Measurements from ENCODE around the gene PIK3C3.

PIK3C3 gene

DNA sequence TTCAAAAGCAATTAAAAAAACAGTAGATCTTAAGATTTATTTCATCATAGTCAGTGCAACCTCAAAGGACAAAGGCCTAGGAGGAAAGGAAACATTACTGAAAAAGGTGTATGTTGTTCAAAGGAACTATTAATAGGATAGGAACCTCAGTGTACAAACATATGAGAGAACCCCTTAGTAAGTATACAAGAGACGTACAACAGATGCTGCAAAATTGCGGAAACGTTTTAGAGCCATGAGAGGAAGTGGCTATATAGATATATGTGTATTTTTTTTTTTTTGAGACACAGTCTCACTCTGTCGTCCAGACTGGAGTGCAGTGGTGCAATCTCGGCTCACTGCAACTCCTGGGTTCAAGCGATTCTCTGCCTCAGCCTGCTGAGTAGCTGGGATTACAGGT lies 22.2 kb downstream of the PIK3C3 start:
- Histone ChIP-seq H3K4me1 (ENCODE audit: control insufficient read depth, insufficient read depth, low read length) (no peaks in the 10 kb centered on the region; the same call in 1 of the 2 replicates), H3K36me3 (ENCODE audit: control insufficient read depth in 2 of 2, insufficient read depth in 1 of 2, low read length in 2 of 2) (peaks cover 4 to 21% of the 10 kb centered on the region in 2 experiments; a peak in 1 of 3 replicates), H3K27ac (ENCODE audit: extremely low read depth, low read depth, low read length) (no peak overlapping the region), H3K9me3 (ENCODE audit: control insufficient read depth, insufficient read depth, low read depth, low read length) (no peaks in the 10 kb centered on the region), H3K4me3 (ENCODE audit: low read depth, low read length) (no peak overlapping the region)
- TF ChIP-seq ZBTB20 (tag by site-specific recombination; IDR thresholded peaks at IDR 0.05) (no peak), ZNF266 (tag by site-specific recombination; IDR thresholded peaks at IDR 0.05; ENCODE audit: low read depth) (no peak), KLF9 (tag by site-specific recombination; IDR thresholded peaks at IDR 0.05; ENCODE audit: low read depth) (no peak), ZNF623 (tag by site-specific recombination; IDR thresholded peaks at IDR 0.05) (no peak), ZNF426 (tag by site-specific recombination; IDR thresholded peaks at IDR 0.05) (no peak), ZBTB1 (tag by site-specific recombination; IDR thresholded peaks at IDR 0.05) (no peak)
- TF ChIP-seq, protein P1, sequence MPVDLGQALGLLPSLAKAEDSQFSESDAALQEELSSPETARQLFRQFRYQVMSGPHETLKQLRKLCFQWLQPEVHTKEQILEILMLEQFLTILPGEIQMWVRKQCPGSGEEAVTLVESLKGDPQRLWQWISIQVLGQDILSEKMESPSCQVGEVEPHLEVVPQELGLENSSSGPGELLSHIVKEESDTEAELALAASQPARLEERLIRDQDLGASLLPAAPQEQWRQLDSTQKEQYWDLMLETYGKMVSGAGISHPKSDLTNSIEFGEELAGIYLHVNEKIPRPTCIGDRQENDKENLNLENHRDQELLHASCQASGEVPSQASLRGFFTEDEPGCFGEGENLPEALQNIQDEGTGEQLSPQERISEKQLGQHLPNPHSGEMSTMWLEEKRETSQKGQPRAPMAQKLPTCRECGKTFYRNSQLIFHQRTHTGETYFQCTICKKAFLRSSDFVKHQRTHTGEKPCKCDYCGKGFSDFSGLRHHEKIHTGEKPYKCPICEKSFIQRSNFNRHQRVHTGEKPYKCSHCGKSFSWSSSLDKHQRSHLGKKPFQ (tag by site-specific recombination; IDR thresholded peaks at IDR 0.05): no peak
- ChIA-PET POLR2A (no interaction called here), CTCF (no interaction called here)

DNA sequence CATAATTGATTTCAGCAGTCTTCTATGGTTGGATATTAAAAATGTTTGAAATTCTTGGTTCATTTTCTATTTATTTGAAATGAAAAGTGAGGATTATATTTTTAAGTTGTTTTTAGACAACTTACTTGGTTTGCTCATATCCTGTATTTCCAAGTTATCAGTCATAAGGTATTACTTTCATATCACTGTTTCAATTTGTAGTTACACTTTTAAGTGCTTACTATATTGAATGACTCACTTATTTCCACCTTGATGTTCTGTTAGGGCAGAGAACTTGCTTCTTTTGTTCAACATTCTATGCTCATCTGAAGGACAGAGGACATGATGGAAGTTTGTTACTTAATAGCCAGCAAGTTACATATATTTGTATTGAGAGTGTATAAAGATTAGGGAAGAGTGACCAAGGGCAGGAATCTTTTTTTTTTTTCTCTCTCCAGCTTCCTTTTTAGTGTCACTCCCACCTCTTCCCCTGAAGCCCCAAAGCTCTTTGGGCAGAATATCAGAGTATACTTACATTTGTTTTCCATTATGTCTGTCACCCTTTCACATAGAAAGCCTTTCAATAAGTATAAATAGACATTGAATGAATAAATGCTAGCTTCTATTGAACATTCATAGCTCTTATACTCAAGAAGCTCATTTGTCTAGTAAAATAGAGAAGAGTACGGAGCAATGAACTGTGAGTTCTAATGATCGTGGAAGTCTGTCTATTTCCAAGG lies 28.1 kb downstream of the PIK3C3 start:
- Histone ChIP-seq H3K4me1 (ENCODE audit: control insufficient read depth, insufficient read depth, low read length) (no peaks in the 10 kb centered on the region), H3K4me3 (ENCODE audit: low read depth, low read length) (no peak overlapping the region), H3K36me3 (ENCODE audit: control insufficient read depth in 2 of 2, insufficient read depth in 1 of 2, low read length in 2 of 2) (peaks cover 0 to 7% of the 10 kb centered on the region in 2 experiments; a peak in 1 of 3 replicates), H3K27ac (ENCODE audit: extremely low read depth, low read depth, low read length) (no peak overlapping the region), H3K9me3 (ENCODE audit: control insufficient read depth, insufficient read depth, low read depth, low read length) (no peaks in the 10 kb centered on the region)
- CTCF ChIA-PET: interaction anchor here (0.5 to 1.3 kb wide), 2 partner anchors 45 to 935 kb away, joined by 3 to 4 read pairs; no protein-coding TSS in a partner anchor
- POLR2A ChIA-PET: interaction anchor here (0.7 kb wide), 1 partner anchor 9 kb away, joined by 3 read pairs; no protein-coding TSS in a partner anchor
- TF ChIP-seq, protein P2, sequence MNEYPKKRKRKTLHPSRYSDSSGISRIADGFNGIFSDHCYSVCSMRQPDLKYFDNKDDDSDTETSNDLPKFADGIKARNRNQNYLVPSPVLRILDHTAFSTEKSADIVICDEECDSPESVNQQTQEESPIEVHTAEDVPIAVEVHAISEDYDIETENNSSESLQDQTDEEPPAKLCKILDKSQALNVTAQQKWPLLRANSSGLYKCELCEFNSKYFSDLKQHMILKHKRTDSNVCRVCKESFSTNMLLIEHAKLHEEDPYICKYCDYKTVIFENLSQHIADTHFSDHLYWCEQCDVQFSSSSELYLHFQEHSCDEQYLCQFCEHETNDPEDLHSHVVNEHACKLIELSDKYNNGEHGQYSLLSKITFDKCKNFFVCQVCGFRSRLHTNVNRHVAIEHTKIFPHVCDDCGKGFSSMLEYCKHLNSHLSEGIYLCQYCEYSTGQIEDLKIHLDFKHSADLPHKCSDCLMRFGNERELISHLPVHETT (tag by site-specific recombination; IDR thresholded peaks at IDR 0.05): no peak
- TF ChIP-seq, protein P3, sequence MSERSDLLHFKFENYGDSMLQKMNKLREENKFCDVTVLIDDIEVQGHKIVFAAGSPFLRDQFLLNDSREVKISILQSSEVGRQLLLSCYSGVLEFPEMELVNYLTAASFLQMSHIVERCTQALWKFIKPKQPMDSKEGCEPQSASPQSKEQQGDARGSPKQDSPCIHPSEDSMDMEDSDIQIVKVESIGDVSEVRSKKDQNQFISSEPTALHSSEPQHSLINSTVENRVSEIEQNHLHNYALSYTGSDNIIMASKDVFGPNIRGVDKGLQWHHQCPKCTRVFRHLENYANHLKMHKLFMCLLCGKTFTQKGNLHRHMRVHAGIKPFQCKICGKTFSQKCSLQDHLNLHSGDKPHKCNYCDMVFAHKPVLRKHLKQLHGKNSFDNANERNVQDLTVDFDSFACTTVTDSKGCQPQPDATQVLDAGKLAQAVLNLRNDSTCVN (tag by site-specific recombination; optimal IDR thresholded peaks at IDR 0.05): no peak
- TF ChIP-seq ZNF792 (tag by site-specific recombination; IDR thresholded peaks at IDR 0.05) (no peak), ZNF677 (tag by site-specific recombination; IDR thresholded peaks at IDR 0.05) (no peak), ZNF473 (tag by site-specific recombination; IDR thresholded peaks at IDR 0.05) (no peak), ZNF157 (tag by site-specific recombination; IDR thresholded peaks at IDR 0.05) (no peak), ZNF426 (tag by site-specific recombination; IDR thresholded peaks at IDR 0.05) (no peak), KLF9 (tag by site-specific recombination; IDR thresholded peaks at IDR 0.05; ENCODE audit: low read depth) (no peak), GLIS2 (tag by site-specific recombination; IDR thresholded peaks at IDR 0.05) (no peak), ZXDB (tag by site-specific recombination; IDR thresholded peaks at IDR 0.05) (no peak), ZNF112 (tag by site-specific recombination; IDR thresholded peaks at IDR 0.05) (no peak)
- TF ChIP-seq, protein P4, sequence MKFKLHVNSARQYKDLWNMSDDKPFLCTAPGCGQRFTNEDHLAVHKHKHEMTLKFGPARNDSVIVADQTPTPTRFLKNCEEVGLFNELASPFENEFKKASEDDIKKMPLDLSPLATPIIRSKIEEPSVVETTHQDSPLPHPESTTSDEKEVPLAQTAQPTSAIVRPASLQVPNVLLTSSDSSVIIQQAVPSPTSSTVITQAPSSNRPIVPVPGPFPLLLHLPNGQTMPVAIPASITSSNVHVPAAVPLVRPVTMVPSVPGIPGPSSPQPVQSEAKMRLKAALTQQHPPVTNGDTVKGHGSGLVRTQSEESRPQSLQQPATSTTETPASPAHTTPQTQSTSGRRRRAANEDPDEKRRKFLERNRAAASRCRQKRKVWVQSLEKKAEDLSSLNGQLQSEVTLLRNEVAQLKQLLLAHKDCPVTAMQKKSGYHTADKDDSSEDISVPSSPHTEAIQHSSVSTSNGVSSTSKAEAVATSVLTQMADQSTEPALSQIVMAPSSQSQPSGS (tag by site-specific recombination; IDR thresholded peaks at IDR 0.05; ENCODE audit: low read depth): no peak
- TF ChIP-seq, protein P5, sequence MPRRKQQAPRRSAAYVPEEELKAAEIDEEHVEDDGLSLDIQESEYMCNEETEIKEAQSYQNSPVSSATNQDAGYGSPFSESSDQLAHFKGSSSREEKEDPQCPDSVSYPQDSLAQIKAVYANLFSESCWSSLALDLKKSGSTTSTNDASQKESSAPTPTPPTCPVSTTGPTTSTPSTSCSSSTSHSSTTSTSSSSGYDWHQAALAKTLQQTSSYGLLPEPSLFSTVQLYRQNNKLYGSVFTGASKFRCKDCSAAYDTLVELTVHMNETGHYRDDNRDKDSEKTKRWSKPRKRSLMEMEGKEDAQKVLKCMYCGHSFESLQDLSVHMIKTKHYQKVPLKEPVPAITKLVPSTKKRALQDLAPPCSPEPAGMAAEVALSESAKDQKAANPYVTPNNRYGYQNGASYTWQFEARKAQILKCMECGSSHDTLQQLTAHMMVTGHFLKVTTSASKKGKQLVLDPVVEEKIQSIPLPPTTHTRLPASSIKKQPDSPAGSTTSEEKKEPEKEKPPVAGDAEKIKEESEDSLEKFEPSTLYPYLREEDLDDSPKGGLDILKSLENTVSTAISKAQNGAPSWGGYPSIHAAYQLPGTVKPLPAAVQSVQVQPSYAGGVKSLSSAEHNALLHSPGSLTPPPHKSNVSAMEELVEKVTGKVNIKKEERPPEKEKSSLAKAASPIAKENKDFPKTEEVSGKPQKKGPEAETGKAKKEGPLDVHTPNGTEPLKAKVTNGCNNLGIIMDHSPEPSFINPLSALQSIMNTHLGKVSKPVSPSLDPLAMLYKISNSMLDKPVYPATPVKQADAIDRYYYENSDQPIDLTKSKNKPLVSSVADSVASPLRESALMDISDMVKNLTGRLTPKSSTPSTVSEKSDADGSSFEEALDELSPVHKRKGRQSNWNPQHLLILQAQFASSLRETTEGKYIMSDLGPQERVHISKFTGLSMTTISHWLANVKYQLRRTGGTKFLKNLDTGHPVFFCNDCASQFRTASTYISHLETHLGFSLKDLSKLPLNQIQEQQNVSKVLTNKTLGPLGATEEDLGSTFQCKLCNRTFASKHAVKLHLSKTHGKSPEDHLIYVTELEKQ (tag by site-specific recombination; IDR thresholded peaks at IDR 0.05; ENCODE audit: borderline replicate concordance): no peak
